ENCODE measurements around the gene LRRC15.

Gene LRRC15

GRCh38 chr3:194314388-194315068 lies 55.0 kb downstream of the LRRC15 start:
- no peak for DNase-seq

GRCh38 chr3:194313560-194314387 lies 55.8 kb downstream of the LRRC15 start:
- DNase-seq = no peak

- DNase-seq = no peak
These were observed 56.7 kb downstream of the LRRC15 start for GRCh38 chr3:194312743-194313281.

GRCh38 chr3:194312186-194312742 lies 57.3 kb downstream of the LRRC15 start:
- DNase-seq = no peak

- no peak for DNase-seq
These were observed 58.5 kb downstream of the LRRC15 start for GRCh38 chr3:194311000-194311399.

GRCh38 chr3:194310060-194310835 lies 59.3 kb downstream of the LRRC15 start:
- no peak for DNase-seq

- DNase-seq = no peak
These were observed 60.7 kb downstream of the LRRC15 start for GRCh38 chr3:194308601-194309449.

GRCh38 chr3:194307849-194308248 lies 61.7 kb downstream of the LRRC15 start:
- no peak for DNase-seq

- DNase-seq = peak; percentile 46 to 51
These were observed 62.5 kb downstream of the LRRC15 start for GRCh38 chr3:194306771-194307640.

- DNase-seq = peak; percentile 49 to 63
These were observed 63.3 kb downstream of the LRRC15 start for GRCh38 chr3:194306109-194306686.

GRCh38 chr3:194305356-194306108 lies 64.0 kb downstream of the LRRC15 start:
- DNase-seq = no peak
